Tibial artery (tissue), 4 donors: ENCODE results near the gene PARP12.

Experiments
- DNase-seq, 2 donors: peaks; one replicate each; pipeline ENCODE4 v3.0.0-alpha.2; 2019
- H3K27ac ChIP-seq, 2 donors: fragments of 200-600 bp; sonication (generic) in 1 of 2; 1 replicate in 1 of 2; 2 replicates in 1 of 2; pipeline ENCODE4 v1.5.1; 2018 to 2019; ENCODE audit warnings: mild to moderate bottlenecking in 1 of 2
- H3K27me3 ChIP-seq, 2 donors: fragments of 200-600 bp; sonication (generic) in 1 of 2; one replicate each; pipeline versions ENCODE4 v1.5.1 to v1.6.0; 2016 to 2019
- H3K36me3 ChIP-seq, 3 donors: fragments of 200-600 bp; sonication (generic) in 2 of 3; one replicate each; pipeline ENCODE4 v1.5.1; 2016 to 2019; ENCODE audit warnings: mild to moderate bottlenecking in 2 of 3
- H3K4me1 ChIP-seq, 4 donors: fragments of 200-600 bp; sonication (generic) in 2 of 4; 1 replicate in 3 of 4; 2 replicates in 1 of 4; pipeline ENCODE4 v1.5.1; 2016 to 2019
- H3K4me3 ChIP-seq, 2 donors: fragments of 200-600 bp; sonication (generic) in 1 of 2; 1 replicate in 1 of 2; 2 replicates in 1 of 2; pipeline ENCODE4 v1.5.1; 2018 to 2019; ENCODE audit warnings: mild to moderate bottlenecking in 2 of 2
- H3K9me3 ChIP-seq, 3 donors: fragments of 200-600 bp; sonication (generic) in 1 of 3; one replicate each; pipeline ENCODE4 v1.5.1; 2016 to 2019
- CTCF ChIP-seq, 2 experiments: fragments of 200-600 bp in 1 of 2; fragments of 450-650 bp in 1 of 2; IDR thresholded peaks; one replicate each; pipeline ENCODE4 v1.5.1; 2017 to 2019; ENCODE audit warnings: antibody characterized with exemption in 2 of 2, mild to moderate bottlenecking in 1 of 2, moderate library complexity in 1 of 2
- intact Hi-C: fragments of 100-400 bp; cut with DNase I; formaldehyde crosslinking; loops from one replicate; pipeline ENCODE4 v1.15.0; 2023; ENCODE audit warnings: low total_unique reads

PARP12 gene

DNA sequence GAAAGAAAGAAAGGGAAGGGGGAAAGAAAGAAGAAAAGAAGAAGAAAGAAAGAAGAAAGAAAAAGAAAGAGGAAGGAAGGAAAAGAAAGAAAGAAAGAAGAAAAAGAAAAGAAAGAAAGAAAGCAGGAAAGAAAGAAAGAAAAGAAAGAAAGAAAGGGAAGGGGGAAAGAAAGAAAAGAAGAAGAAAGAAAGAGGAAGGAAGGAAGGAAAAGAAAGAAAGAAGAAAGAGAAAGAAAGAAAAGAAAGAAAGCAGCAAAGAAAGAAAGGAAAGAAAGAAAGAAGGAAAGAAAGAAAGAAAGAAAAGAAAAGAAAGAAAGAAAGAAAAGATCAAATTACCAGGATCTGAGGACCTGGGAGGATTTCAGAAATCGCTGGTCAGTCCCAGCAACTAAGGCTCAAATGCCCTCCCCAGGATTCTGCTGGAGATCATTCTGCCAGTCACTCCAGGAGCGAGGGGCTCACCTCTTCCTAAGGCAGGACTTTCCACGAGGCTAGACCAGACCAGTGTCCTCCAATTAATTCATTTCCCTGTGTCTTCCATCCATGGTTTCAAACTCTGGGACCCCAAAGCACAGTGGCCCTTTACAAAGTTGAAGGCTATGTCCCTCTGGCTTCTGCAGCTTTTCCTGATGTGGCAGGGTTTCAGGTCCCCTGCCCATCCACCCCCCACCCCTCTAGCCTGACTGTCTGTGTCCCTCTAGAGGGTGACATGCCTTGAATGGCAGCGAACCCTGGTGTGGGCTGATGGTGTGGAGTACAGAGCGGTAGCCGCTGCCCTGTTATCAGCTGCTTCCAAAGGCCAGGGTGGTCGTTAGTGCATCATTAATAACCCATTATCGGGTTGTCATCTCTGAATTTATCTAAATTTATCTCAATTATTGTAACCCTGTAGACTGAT, 77.9 kb downstream of the PARP12 start:
- H3K4me3 ChIP-seq = no peak overlapping the region
- H3K27ac ChIP-seq = no peak overlapping the region
- no peaks in the 10 kb centered on the region for H3K9me3 ChIP-seq
- H3K27me3 ChIP-seq = peaks cover 0 to 10% of the 10 kb centered on the region in 2 donors
- no peak for TF ChIP-seq CTCF (IDR thresholded peaks at IDR 0.05)
- H3K36me3 ChIP-seq = no peaks in the 10 kb centered on the region
- intact Hi-C loops = no loop called here
- DNase-seq = no peak
- no peaks in the 10 kb centered on the region for H3K4me1 ChIP-seq

DNA sequence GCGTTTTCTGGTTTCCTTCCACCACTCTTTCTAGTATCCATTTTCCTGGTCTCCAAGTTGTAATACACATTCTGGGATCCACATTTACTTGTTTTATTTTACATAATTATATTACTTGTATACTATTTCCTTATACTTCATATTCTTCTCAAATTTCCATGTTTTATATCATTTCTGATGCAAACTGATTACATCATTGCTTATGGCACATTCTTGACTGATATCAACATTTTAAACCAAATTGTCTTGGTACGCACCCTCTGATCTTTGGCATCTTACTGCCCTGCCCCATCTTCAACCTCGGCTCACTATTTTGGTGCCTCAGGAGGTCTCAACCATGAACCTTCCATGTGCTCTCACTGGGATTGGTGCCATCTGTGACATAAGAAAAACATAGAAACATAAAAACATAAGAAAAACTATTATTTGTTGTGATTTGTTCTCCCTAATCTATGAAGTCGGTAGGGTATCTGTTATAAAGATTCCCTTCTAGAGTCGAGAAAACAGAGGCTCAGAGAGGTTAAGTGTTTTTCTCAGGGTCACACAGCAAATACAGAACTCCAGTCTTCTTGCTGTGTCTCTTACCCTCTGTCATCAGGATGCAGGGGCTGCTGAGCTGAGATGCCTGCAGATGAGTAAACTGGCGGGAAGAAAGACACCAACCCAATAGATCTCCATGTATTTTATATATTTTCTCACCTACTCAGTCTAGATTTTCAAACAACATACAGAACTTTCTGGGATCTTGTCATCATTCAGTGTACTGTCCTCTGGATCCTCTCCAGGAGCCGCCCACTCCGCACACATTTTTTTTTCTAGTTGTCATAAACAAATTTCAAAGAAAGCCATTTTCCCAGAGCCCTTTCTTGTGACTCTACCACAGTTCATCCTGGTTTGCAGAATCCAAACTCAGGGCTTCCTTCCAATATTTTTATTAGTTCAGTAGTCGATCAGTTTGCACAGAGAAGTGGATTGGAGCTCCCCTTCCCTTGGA, 79.5 kb downstream of the PARP12 start:
- Histone ChIP-seq H3K27me3 (peaks cover 0 to 10% of the 10 kb centered on the region in 2 donors), H3K9me3 (no peaks in the 10 kb centered on the region), H3K36me3 (no peaks in the 10 kb centered on the region), H3K4me1 (no peaks in the 10 kb centered on the region), H3K4me3 (no peak overlapping the region), H3K27ac (no peak overlapping the region)
- DNase-seq = no peak
- TF ChIP-seq CTCF (IDR thresholded peaks at IDR 0.05) = no peak
- intact Hi-C loops = no loop called here

- DNase-seq = no peak
Observed at GRCh38 chr7:139981511-139981895, 81.2 kb downstream of the PARP12 start.

DNA sequence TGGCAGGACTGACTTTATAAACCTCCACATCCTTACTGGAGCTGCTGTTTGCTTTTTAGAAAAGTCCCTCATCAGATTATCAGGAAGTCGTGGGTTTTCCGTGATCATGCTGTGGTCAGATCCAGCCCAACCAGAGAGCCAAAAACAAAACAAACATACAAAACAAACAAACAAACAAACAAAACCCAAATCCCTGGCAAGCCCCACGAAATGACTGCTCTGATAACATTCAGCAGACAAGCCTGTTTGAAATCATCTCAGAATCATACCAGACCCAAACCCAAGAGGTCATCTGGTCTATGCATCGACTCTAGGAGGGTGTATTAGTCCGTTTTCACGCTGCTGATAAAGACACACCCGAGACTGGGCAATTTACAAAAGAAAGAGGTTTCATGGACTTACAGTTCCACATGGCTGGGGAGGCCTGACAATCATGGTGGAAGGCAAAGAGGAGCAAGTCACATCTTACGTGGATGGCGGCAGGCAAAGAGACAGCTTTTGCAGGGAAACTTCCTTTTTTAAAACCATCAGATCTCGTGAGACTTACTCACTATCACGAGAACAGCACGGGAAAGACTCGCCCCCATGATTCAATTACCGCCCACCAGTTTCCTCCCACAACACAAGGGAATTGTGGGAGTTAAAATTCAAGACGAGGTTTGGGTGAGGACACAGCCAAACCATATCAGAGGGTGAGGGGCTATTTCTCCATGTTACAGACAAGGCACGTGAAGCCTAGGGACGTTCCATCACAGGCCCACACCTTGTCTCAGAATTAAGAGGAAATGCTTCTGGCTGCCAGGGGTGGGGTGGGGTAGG, 85.7 kb downstream of the PARP12 start:
- H3K9me3 ChIP-seq = no peaks in the 10 kb centered on the region
- H3K27ac ChIP-seq = no peak overlapping the region
- H3K27me3 ChIP-seq = peaks cover 0 to 10% of the 10 kb centered on the region in 2 donors
- no peak for DNase-seq
- no peak for TF ChIP-seq CTCF (IDR thresholded peaks at IDR 0.05)
- H3K4me1 ChIP-seq = no peaks in the 10 kb centered on the region
- no peak overlapping the region for H3K4me3 ChIP-seq
- intact Hi-C loops = no loop called here
- H3K36me3 ChIP-seq = no peaks in the 10 kb centered on the region

More at GRCh38 chr7:139981511-139981895, 81.2 kb downstream of the PARP12 start:
- Histone ChIP-seq H3K4me3 (no peak overlapping the region), H3K27ac (no peak overlapping the region), H3K27me3 (peaks cover 0 to 10% of the 10 kb centered on the region in 2 donors), H3K36me3 (no peaks in the 10 kb centered on the region), H3K9me3 (no peaks in the 10 kb centered on the region), H3K4me1 (no peaks in the 10 kb centered on the region)
- no peak for TF ChIP-seq CTCF (IDR thresholded peaks at IDR 0.05)
- intact Hi-C loops = no loop called here
